OCI-LY1 (cell line): Measurements from ENCODE around the gene SH3BP4.

Experiments used
- EZH2 ChIP-seq: fragments of 200-600 bp; sonication (generic), shearing (Covaris generic); IDR thresholded peaks from 2 replicates; pipeline ENCODE4 v1.8.0; 2017; ENCODE audit warnings: borderline replicate concordance, mixed run types, mild to moderate bottlenecking, antibody characterized with exemption, low read length, moderate library complexity, mixed read lengths
- TF ChIP-seq, protein P1 (sequence below): fragments of 200-600 bp; sonication (generic), shearing (Covaris generic); IDR thresholded peaks from 2 replicates; pipeline ENCODE4 v1.5.1; 2017; ENCODE audit warnings: mild to moderate bottlenecking, antibody characterized with exemption, low read length, moderate library complexity, mixed read lengths

DNA sequence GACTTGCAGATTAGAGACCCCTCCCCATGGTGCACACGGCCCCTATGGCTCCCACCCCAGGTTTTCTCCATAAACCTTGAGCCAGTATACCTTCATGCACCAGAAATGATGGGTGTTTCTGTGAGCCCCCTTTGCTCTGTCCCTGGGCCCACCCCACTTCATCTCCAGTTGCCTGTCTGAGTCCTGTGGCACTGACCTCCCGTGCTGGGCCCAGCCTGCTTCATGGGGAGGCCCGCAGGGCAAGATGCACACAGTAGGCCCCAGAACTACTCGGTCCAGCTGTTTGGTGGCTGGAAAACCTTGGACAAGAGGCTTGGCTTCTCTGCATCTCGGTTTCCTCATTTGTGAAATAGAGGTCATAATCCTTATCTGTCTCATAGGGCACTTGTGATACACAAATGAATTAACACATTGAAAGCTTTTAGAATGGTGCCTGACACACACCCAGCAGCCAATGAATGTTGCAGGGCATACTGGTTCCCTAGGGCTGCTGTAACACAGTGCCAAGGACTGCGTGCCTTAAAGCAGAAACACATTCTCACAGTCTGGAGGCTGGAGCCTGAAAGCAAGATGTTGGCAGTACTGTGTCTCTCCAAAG, 58.4 kb downstream of the SH3BP4 start:
- TF ChIP-seq, protein P1, sequence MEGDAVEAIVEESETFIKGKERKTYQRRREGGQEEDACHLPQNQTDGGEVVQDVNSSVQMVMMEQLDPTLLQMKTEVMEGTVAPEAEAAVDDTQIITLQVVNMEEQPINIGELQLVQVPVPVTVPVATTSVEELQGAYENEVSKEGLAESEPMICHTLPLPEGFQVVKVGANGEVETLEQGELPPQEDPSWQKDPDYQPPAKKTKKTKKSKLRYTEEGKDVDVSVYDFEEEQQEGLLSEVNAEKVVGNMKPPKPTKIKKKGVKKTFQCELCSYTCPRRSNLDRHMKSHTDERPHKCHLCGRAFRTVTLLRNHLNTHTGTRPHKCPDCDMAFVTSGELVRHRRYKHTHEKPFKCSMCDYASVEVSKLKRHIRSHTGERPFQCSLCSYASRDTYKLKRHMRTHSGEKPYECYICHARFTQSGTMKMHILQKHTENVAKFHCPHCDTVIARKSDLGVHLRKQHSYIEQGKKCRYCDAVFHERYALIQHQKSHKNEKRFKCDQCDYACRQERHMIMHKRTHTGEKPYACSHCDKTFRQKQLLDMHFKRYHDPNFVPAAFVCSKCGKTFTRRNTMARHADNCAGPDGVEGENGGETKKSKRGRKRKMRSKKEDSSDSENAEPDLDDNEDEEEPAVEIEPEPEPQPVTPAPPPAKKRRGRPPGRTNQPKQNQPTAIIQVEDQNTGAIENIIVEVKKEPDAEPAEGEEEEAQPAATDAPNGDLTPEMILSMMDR: no peak
- TF ChIP-seq EZH2: no peak
